HL-60 (cell line): Measurements from ENCODE around the gene S100PBP.

Experiments used
- DNase-seq, 2 experiments: peaks; one replicate each; pipeline ENCODE4 v3.0.0-alpha.2; 2010 to 2020; ENCODE audit warnings: low read depth in 1 of 2, low spot score in 1 of 2
- H3K27ac ChIP-seq: fragments of 250-450 bp; sonication (Bioruptor Pico); replicated peaks from 2 replicates; pipeline ENCODE4 v1.5.1; 2020; ENCODE audit warnings: mild to moderate bottlenecking, moderate library complexity
- H3K27me3 ChIP-seq: fragments of 250-450 bp; sonication (Bioruptor Pico); 2 replicates; pipeline ENCODE4 v1.5.1; 2021; ENCODE audit warnings: mild to moderate bottlenecking, moderate library complexity; ENCODE audit not compliant: insufficient read depth, poor library complexity, severe bottlenecking
- H3K4me3 ChIP-seq: replicated peaks from 2 replicates; pipeline ENCODE4 v1.5.1; 2011; ENCODE audit warnings: mild to moderate bottlenecking, control low read depth, low read length; ENCODE audit not compliant: insufficient read depth
- CTCF ChIP-seq: IDR thresholded peaks from one replicate; pipeline ENCODE4 v1.5.1; 2011; ENCODE audit warnings: low read length, control low read depth, inconsistent platforms; ENCODE audit not compliant: insufficient read depth
- GABPA ChIP-seq: IDR thresholded peaks from 2 replicates; pipeline ENCODE4 v1.6.1; 2012; ENCODE audit warnings: low read depth
- POLR2AphosphoS5 ChIP-seq: IDR thresholded peaks from 2 replicates; pipeline ENCODE4 v1.6.1; 2012; ENCODE audit warnings: low read depth
- SPI1 ChIP-seq: IDR thresholded peaks from 2 replicates; pipeline ENCODE4 v1.6.1; 2012; ENCODE audit warnings: low read depth, mild to moderate bottlenecking, borderline replicate concordance
- TF ChIP-seq, protein P1 (sequence below): IDR thresholded peaks from 2 replicates; pipeline ENCODE4 v1.6.1; 2012; ENCODE audit warnings: low read depth; ENCODE audit not compliant: insufficient replicate concordance

Gene S100PBP

GRCh38 chr1:32886004-32886827 lies 68.8 kb downstream of the S100PBP start, which contains the start of gene HPCA:
TSS of gene HPCA (plus strand) at chr1:32886491. CDS start at chr1:32888899, 2,408 bp downstream.
- DNase-seq, result peak in 1 of 2 experiments; percentile 30
- no peak within 1 kb of the TSS for H3K27ac ChIP-seq
- H3K27me3 ChIP-seq, result peaks cover 27% of the 10 kb centered on the region
- TF ChIP-seq SPI1 (no peak), CTCF (peak; percentile 44)
- TF ChIP-seq, protein P1, sequence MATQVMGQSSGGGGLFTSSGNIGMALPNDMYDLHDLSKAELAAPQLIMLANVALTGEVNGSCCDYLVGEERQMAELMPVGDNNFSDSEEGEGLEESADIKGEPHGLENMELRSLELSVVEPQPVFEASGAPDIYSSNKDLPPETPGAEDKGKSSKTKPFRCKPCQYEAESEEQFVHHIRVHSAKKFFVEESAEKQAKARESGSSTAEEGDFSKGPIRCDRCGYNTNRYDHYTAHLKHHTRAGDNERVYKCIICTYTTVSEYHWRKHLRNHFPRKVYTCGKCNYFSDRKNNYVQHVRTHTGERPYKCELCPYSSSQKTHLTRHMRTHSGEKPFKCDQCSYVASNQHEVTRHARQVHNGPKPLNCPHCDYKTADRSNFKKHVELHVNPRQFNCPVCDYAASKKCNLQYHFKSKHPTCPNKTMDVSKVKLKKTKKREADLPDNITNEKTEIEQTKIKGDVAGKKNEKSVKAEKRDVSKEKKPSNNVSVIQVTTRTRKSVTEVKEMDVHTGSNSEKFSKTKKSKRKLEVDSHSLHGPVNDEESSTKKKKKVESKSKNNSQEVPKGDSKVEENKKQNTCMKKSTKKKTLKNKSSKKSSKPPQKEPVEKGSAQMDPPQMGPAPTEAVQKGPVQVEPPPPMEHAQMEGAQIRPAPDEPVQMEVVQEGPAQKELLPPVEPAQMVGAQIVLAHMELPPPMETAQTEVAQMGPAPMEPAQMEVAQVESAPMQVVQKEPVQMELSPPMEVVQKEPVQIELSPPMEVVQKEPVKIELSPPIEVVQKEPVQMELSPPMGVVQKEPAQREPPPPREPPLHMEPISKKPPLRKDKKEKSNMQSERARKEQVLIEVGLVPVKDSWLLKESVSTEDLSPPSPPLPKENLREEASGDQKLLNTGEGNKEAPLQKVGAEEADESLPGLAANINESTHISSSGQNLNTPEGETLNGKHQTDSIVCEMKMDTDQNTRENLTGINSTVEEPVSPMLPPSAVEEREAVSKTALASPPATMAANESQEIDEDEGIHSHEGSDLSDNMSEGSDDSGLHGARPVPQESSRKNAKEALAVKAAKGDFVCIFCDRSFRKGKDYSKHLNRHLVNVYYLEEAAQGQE, result peak; percentile 98
- H3K4me3 ChIP-seq, result no peak within 1 kb of the TSS

DNA sequence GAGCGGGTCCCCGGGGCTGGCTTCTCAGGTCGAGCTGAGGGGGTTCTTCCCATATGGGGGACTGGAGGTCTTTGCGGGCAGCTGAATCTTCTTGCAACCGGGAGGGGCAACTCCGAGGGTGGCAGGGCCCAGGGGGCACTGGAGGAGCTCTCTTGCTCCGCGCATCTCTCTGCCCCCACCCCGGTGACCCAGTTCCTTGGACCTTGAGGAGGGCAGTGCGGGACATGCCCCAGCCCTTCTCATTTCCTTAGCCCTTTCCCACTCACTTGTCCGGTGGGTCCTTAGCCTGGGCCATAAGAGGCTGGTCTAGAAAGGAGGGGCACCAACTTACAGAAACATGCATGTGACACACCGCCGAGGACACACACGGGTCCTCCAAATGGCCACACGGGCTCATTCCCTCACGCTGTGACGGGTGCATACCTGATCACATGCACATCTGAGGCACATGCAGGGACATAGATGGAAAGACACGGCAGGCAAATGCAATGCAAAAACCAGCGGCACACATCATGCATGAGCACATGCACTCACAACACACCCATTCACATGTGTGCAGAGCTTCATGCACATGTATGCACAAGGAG lies 69.5 kb downstream of the S100PBP start:
- peaks cover 33% of the 10 kb centered on the region for H3K27me3 ChIP-seq
- TF ChIP-seq SPI1 (no peak), CTCF (no peak), POLR2AphosphoS5 (no peak), GABPA (no peak)
- TF ChIP-seq, protein P1, result no peak
- DNase-seq, result no peak
- H3K4me3 ChIP-seq, result no peak overlapping the region
- H3K27ac ChIP-seq, result no peak overlapping the region

- Histone ChIP-seq H3K27ac (no peak overlapping the region), H3K4me3 (no peak overlapping the region), H3K27me3 (peaks cover 40% of the 10 kb centered on the region)
- no peak for DNase-seq
- TF ChIP-seq GABPA, result no peak
- TF ChIP-seq POLR2AphosphoS5, result no peak
- TF ChIP-seq, protein P1, result no peak
- TF ChIP-seq CTCF, result no peak
- TF ChIP-seq SPI1, result no peak
Measured at GRCh38 chr1:32887623-32888022, 70.2 kb downstream of the S100PBP start.
